Gastroesophageal sphincter (tissue), 4 donors: ENCODE measurements around the gene TMEM52B. TPM values are rescaled to one million over a fixed set of nuclear protein-coding genes. Genes with fewer than 3 reads are reported as not detected.
"Not testable (repeated sequence)": the region's sequence is repeated elsewhere in the genome, so short reads cannot be mapped to it uniquely, and the experiment has no call there.

ENCODE experiments used
- ATAC-seq: fragments of 150-250 bp; one replicate; pipeline ENCODE4 v1.9.1; 2016; ENCODE audit warnings: mild to moderate bottlenecking, moderate library complexity
- H3K27ac ChIP-seq, 4 donors: fragments of 200-600 bp; sonication (generic) in 3 of 4; 1 replicate in 3 of 4; 2 replicates in 1 of 4; pipeline ENCODE4 v1.5.1; 2016 to 2019
- H3K27me3 ChIP-seq: fragments of 200-600 bp; sonication (generic); one replicate; pipeline ENCODE4 v1.5.1; 2019
- H3K36me3 ChIP-seq, 2 donors: fragments of 200-600 bp; sonication (generic); one replicate each; pipeline ENCODE4 v1.5.1; 2019; ENCODE audit warnings: control low read depth in 1 of 2
- H3K4me1 ChIP-seq, 3 donors: fragments of 200-600 bp; sonication (generic); 1 replicate in 2 of 3; 2 replicates in 1 of 3; pipeline ENCODE4 v1.5.1; 2016 to 2019; ENCODE audit warnings: control low read depth in 2 of 3
- H3K4me3 ChIP-seq, 2 donors: fragments of 200-600 bp; sonication (generic); one replicate each; pipeline ENCODE4 v1.5.1; 2019; ENCODE audit warnings: mild to moderate bottlenecking in 1 of 2, moderate library complexity in 1 of 2
- H3K9me3 ChIP-seq, 3 donors: fragments of 200-600 bp; sonication (generic); one replicate each; pipeline ENCODE4 v1.5.1; 2017 to 2019; ENCODE audit warnings: control low read depth in 2 of 3
- EP300 ChIP-seq: sonication (generic); formaldehyde crosslinking; IDR thresholded peaks from one replicate; pipeline ENCODE4 v1.6.1; 2017; ENCODE audit warnings: antibody characterized with exemption, mild to moderate bottlenecking
- POLR2A ChIP-seq, 2 donors: fragments of 450-650 bp; IDR thresholded peaks; one replicate each; pipeline ENCODE4 v1.6.1; 2017; ENCODE audit warnings: antibody characterized with exemption in 2 of 2, mild to moderate bottlenecking in 2 of 2, moderate library complexity in 1 of 2
- POLR2AphosphoS5 ChIP-seq: sonication (generic); formaldehyde crosslinking; IDR thresholded peaks from one replicate; pipeline ENCODE4 v1.6.1; 2017; ENCODE audit warnings: antibody characterized with exemption
- WGBS, 2 donors: methylation state at CpG; one replicate each; pipeline ENCODE4 v1.1.5; 2018; ENCODE audit warnings: low coverage in 1 of 2; 5-methylcytosine and 5-hydroxymethylcytosine counted together
- total RNA-seq, 4 donors: library from RNA; depleted of rRNA; stranded (reverse); fragments of >200 nt; gene quantifications; one replicate each; pipeline ENCODE4 v1.1.0, GENCODE V29; 2016
- TF ChIP-seq, protein P1 (sequence below), 4 experiments: fragments of 200-600 bp in 2 of 4; fragments of 450-650 bp in 2 of 4; sonication (generic) in 1 of 4; IDR thresholded peaks; one replicate each; pipeline ENCODE4 v1.5.1; 2017 to 2019; ENCODE audit warnings: antibody characterized with exemption in 4 of 4, mild to moderate bottlenecking in 2 of 4, moderate library complexity in 2 of 4

TMEM52B gene
- total RNA-seq, 4 donors from 2014 or later: 1.2 TPM; not detected in 3

DNA sequence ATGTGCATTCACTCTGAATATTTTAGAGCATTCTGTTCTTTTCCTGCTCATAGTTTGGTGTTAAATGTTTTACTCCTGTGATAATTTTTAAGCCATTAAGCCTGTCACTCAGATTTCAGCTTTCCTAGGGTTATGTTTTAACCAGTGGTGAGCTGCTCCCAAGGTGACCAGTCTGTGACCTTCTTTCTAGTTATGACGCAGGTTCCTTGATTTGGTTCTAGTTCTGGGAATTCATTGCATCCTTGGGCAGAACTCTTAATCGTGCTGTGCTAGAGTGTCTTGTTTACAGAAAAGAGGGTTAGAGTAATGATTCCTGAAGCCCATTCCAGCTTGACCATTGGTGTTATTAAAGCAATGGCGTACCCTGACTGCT, 36.0 kb downstream of the TMEM52B start:
- H3K27ac ChIP-seq: peak overlapping the region; percentile 98 to 99 (median 98)
- H3K9me3 ChIP-seq: no peaks in the 10 kb centered on the region
- no peaks in the 10 kb centered on the region for H3K27me3 ChIP-seq
- peak overlapping the region; percentile 78 to 83 for H3K4me3 ChIP-seq
- TF ChIP-seq EP300 (no peak), POLR2A (IDR thresholded peaks at IDR 0.05) (no peak), POLR2AphosphoS5 (peak; percentile 64)
- TF ChIP-seq, protein P1, sequence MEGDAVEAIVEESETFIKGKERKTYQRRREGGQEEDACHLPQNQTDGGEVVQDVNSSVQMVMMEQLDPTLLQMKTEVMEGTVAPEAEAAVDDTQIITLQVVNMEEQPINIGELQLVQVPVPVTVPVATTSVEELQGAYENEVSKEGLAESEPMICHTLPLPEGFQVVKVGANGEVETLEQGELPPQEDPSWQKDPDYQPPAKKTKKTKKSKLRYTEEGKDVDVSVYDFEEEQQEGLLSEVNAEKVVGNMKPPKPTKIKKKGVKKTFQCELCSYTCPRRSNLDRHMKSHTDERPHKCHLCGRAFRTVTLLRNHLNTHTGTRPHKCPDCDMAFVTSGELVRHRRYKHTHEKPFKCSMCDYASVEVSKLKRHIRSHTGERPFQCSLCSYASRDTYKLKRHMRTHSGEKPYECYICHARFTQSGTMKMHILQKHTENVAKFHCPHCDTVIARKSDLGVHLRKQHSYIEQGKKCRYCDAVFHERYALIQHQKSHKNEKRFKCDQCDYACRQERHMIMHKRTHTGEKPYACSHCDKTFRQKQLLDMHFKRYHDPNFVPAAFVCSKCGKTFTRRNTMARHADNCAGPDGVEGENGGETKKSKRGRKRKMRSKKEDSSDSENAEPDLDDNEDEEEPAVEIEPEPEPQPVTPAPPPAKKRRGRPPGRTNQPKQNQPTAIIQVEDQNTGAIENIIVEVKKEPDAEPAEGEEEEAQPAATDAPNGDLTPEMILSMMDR (IDR thresholded peaks at IDR 0.05): no peak
- H3K36me3 ChIP-seq: peaks cover 0 to 38% of the 10 kb centered on the region in 2 donors
- 50 to 61% methylated on average over 2 to 3 of the region's 3 CpGs for WGBS, 2 donors
- ATAC-seq: no peak
- peaks cover 0 to 44% (median 2%) of the 10 kb centered on the region in 3 donors for H3K4me1 ChIP-seq

DNA sequence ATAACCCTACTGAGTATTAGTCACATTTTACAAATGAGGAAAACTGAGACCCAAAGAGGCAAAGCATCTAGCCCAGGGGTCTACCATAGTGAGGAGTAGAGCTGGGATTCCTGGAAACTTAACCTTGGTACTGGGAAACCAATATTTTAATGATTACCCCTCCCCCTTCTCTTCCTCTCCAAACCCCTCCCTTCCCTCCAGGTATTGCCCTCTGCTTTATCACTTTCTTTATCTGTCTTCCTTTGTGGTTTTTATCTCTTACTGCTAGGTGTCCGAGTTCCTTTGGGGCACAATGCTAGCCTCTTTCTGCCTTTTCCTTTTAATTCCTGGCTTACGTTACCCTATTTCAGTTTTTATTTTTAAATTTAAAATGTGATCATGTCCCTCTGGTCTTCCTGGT, 36.6 kb downstream of the TMEM52B start:
- ATAC-seq: no peak
- Histone ChIP-seq H3K27me3 (no peaks in the 10 kb centered on the region), H3K27ac (peak overlapping the region in 3 of 4 donors; percentile 98 to 99 (median 99)), H3K36me3 (peaks cover 0 to 43% of the 10 kb centered on the region in 2 donors), H3K9me3 (no peaks in the 10 kb centered on the region), H3K4me3 (peak overlapping the region; percentile 78 to 83), H3K4me1 (peaks cover 0 to 49% (median 8%) of the 10 kb centered on the region in 3 donors)
- WGBS, 2 donors: 65 to 83% methylated on average over 2 of the region's 2 CpGs
- TF ChIP-seq, protein P1 (IDR thresholded peaks at IDR 0.05): no peak
- TF ChIP-seq POLR2AphosphoS5 (no peak), EP300 (no peak), POLR2A (IDR thresholded peaks at IDR 0.05) (no peak)

DNA sequence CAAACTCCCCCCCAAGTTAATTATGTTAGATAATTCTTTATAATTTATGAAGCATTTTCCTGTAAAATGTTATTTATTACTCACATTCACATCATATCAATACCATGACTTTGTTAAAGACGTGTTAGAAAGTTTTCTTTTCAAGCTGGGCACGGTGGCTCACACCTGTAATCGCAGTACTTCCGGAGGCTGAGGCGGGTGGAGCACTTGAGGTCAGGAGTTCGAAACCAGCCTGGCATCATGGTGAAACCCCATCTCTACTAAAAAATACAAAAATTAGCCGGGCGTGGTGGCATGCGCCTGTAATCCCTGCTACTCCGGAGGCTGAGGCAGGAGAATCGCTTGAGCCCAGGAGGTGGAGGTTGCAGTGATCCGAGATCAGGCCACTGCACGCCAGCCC, 37.1 kb downstream of the TMEM52B start:
- Histone ChIP-seq H3K4me3 (peak overlapping the region in 1 of 2 donors; percentile 83), H3K27ac (peak overlapping the region in 2 of 4 donors; percentile 98 to 99), H3K4me1 (peaks cover 0 to 54% (median 13%) of the 10 kb centered on the region in 3 donors), H3K36me3 (peaks cover 0 to 48% of the 10 kb centered on the region in 2 donors)
- not testable (repeated sequence) for ATAC-seq, H3K27me3 ChIP-seq, H3K9me3 ChIP-seq
- 80 to 96% methylated on average over 7 to 11 of the region's 13 CpGs for WGBS, 2 donors

DNA sequence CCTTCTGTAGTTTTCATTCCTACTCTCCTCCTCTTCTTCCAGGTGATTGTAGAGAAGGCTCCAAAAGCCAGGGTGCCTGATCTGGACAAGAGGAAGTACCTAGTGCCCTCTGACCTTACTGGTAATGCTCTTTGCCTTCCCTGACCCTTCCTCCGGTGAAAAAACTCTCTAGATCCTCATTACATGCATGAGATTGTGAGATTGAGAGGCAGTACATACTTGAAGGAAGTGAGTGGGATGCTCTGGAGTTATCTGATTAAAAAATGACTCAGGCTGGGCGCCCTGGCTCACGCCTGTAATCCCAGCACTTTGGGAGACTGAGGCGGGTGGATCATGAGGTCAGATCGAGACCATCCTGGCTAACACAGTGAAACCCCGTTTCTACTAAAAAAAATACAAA, 39.2 kb downstream of the TMEM52B start:
- Histone ChIP-seq H3K9me3 (no peaks in the 10 kb centered on the region), H3K27me3 (no peaks in the 10 kb centered on the region), H3K27ac (peak overlapping the region in 3 of 4 donors; percentile 2 to 41 (median 13)), H3K4me3 (no peak overlapping the region), H3K4me1 (peaks cover 0 to 62% (median 14%) of the 10 kb centered on the region in 3 donors), H3K36me3 (peaks cover 7 to 69% of the 10 kb centered on the region in 2 donors)
- WGBS, 2 donors: 77% methylated on average over 4 of the region's 6 CpGs; no CpG with 5 or more reads in 1 of the 2 donors
- no peak for TF ChIP-seq POLR2A (IDR thresholded peaks at IDR 0.05)
- no peak for TF ChIP-seq POLR2AphosphoS5
- TF ChIP-seq EP300: no peak
- TF ChIP-seq, protein P1 (IDR thresholded peaks at IDR 0.05): no peak
- ATAC-seq: no peak

DNA sequence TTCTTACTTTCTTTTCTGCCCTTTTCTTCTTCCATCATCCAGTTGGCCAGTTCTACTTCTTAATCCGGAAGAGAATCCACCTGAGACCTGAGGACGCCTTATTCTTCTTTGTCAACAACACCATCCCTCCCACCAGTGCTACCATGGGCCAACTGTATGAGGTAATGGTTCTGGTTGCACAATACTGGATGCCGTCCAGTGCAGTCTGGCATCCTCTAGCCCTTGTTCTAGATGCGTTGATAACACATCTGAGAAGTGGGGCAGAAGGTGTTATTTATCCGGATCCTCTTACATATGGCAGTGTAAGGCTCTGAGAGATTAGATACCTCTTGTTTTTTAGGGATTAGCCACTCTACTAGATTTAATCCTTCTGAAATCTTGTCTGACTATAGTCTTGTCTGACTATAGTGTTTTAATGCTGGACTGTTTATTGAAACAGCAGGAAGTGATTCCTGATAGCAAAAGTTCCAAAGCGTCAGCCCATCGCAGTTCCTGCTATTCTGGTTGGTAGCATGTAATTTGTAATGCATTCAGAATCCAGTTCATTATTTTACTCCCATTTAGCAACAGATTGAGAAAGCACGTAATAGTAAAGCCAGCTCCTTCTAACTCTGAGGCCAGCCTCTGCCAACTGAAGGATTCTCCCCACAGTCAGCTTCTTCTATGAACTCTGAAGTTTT, 41.7 kb downstream of the TMEM52B start:
- no peaks in the 10 kb centered on the region for H3K27me3 ChIP-seq
- TF ChIP-seq, protein P1 (IDR thresholded peaks at IDR 0.05): no peak
- TF ChIP-seq POLR2AphosphoS5: peak; percentile 93
- no peak overlapping the region for H3K4me3 ChIP-seq
- H3K9me3 ChIP-seq: no peaks in the 10 kb centered on the region
- peak overlapping the region; percentile 52 to 81 (median 72) for H3K27ac ChIP-seq
- H3K4me1 ChIP-seq: peaks cover 0 to 52% (median 14%) of the 10 kb centered on the region in 3 donors
- peaks cover 10 to 91% of the 10 kb centered on the region in 2 donors for H3K36me3 ChIP-seq
- ATAC-seq: peak; percentile 98
- 44 to 88% methylated on average over 3 to 6 of the region's 8 CpGs for WGBS, 2 donors
